HepG2 (cell line): ENCODE data around the gene IL3RA. TPM values are rescaled to one million over a fixed set of nuclear protein-coding genes. Genes with fewer than 3 reads are reported as not detected.

Experiments
- AHR ChIP-seq: IDR thresholded peaks from 2 replicates; pipeline ENCODE4 v1.6.1; 2018; ENCODE audit warnings: missing genetic modification reagents, missing compliant biosample characterization
- CHD4 ChIP-seq: fragments of 200-600 bp; sonication (generic); IDR thresholded peaks from 2 replicates; pipeline ENCODE4 v1.7.0; 2017; ENCODE audit warnings: mild to moderate bottlenecking, low read length, borderline replicate concordance
- DNMT1 ChIP-seq: sonication (generic); formaldehyde crosslinking; IDR thresholded peaks from 2 replicates; pipeline ENCODE4 v1.5.1; 2020; ENCODE audit warnings: mild to moderate bottlenecking, missing genetic modification reagents
- JUN ChIP-seq: sonication (generic); formaldehyde crosslinking; IDR thresholded peaks from 2 replicates; pipeline ENCODE4 v1.4.0; 2020; ENCODE audit warnings: mild to moderate bottlenecking, missing genetic modification reagents
- JUNB ChIP-seq: sonication (generic); formaldehyde crosslinking; IDR thresholded peaks from 2 replicates; pipeline ENCODE4 v1.8.0; 2022; ENCODE audit warnings: missing genetic modification reagents, mild to moderate bottlenecking, borderline replicate concordance
- MTA3 ChIP-seq: sonication (generic); formaldehyde crosslinking; IDR thresholded peaks from 2 replicates; pipeline ENCODE4 v1.4.0; 2020; ENCODE audit warnings: missing genetic modification reagents
- RFX5 ChIP-seq: IDR thresholded peaks from 2 replicates; pipeline ENCODE4 v1.6.1; 2011; ENCODE audit warnings: low read depth, low read length, improper control_type of control experiment
- SMYD3 ChIP-seq: sonication (generic); formaldehyde crosslinking; IDR thresholded peaks from 2 replicates; pipeline ENCODE4 v1.8.1; 2023; ENCODE audit warnings: mild to moderate bottlenecking, missing genetic modification reagents
- ZBTB42 ChIP-seq: sonication (generic); formaldehyde crosslinking; IDR thresholded peaks from 2 replicates; pipeline ENCODE4 v1.5.0; 2020; ENCODE audit warnings: mild to moderate bottlenecking, missing genetic modification reagents
- ZKSCAN5 ChIP-seq: sonication (generic); formaldehyde crosslinking; IDR thresholded peaks from 2 replicates; pipeline ENCODE4 v1.5.1; 2020; ENCODE audit warnings: mild to moderate bottlenecking, missing genetic modification reagents
- ZMAT3 ChIP-seq: sonication (generic); formaldehyde crosslinking; conservative IDR thresholded peaks from 2 replicates; pipeline ENCODE4 v1.7.0; 2021; ENCODE audit warnings: missing genetic modification reagents
- ZNF12 ChIP-seq: sonication (generic); formaldehyde crosslinking; IDR thresholded peaks from 2 replicates; pipeline ENCODE4 v1.5.0; 2020; ENCODE audit warnings: missing genetic modification reagents
- ZNF224 ChIP-seq: sonication (generic); formaldehyde crosslinking; IDR thresholded peaks from 2 replicates; pipeline ENCODE4 v1.5.0; 2020; ENCODE audit warnings: mild to moderate bottlenecking, missing genetic modification reagents
- ZNF354B ChIP-seq: sonication (generic); formaldehyde crosslinking; IDR thresholded peaks from 2 replicates; pipeline ENCODE4 v1.8.0; 2022; ENCODE audit warnings: mild to moderate bottlenecking, missing genetic modification reagents
- ZNF605 ChIP-seq: sonication (generic); formaldehyde crosslinking; IDR thresholded peaks from 2 replicates; pipeline ENCODE4 v1.8.0; 2022; ENCODE audit warnings: mild to moderate bottlenecking, missing genetic modification reagents
- polyA plus RNA-seq, 8 experiments: library from polyadenylated mRNA; depleted of rRNA in 3 of 8; stranded (reverse) in 7 of 8; unstranded in 1 of 8; fragments of >200 nt; fragmentation: Illumina TruSeq in 4 of 8; extraction: Trizol in 4 of 8; gene quantifications; 2 replicates each; pipeline versions ENCODE4 v1.2.1 to v1.2.3, GENCODE V29; 2011 to 2016; ENCODE audit warnings: low read depth in 4 of 8, missing spikeins in 1 of 8, mixed read lengths in 1 of 8; ENCODE audit not compliant: insufficient read depth in 1 of 8
- total RNA-seq, 5 experiments: library from RNA; depleted of rRNA; stranded (reverse); fragments of >200 nt; fragmentation: Illumina TruSeq; extraction: Trizol; gene quantifications; 2 replicates each; pipeline ENCODE4 v1.2.3, GENCODE V29; 2016; ENCODE audit warnings: low read depth in 1 of 5
- TF ChIP-seq, protein P1 (sequence below): sonication (generic); formaldehyde crosslinking; IDR thresholded peaks from 2 replicates; pipeline ENCODE4 v1.4.0; 2020; ENCODE audit warnings: missing genetic modification reagents
- TF ChIP-seq, protein P2 (sequence below): sonication (generic); formaldehyde crosslinking; IDR thresholded peaks from 2 replicates; pipeline ENCODE4 v1.5.1; 2020; ENCODE audit warnings: missing genetic modification reagents, mild to moderate bottlenecking, borderline replicate concordance
- TF ChIP-seq, protein P3 (sequence below): sonication (generic); formaldehyde crosslinking; IDR thresholded peaks from 2 replicates; pipeline ENCODE4 v1.4.0; 2020; ENCODE audit warnings: missing genetic modification reagents, borderline replicate concordance
- TF ChIP-seq, protein P4 (sequence below): sonication (generic); formaldehyde crosslinking; IDR thresholded peaks from 2 replicates; pipeline ENCODE4 v1.5.0; 2020; ENCODE audit warnings: mild to moderate bottlenecking, missing genetic modification reagents
- TF ChIP-seq, protein P5 (sequence below): sonication (generic); formaldehyde crosslinking; IDR thresholded peaks from 2 replicates; pipeline ENCODE4 v1.8.0; 2022; ENCODE audit warnings: missing genetic modification reagents, mild to moderate bottlenecking, borderline replicate concordance
- TF ChIP-seq, protein P6 (sequence below): sonication (generic); formaldehyde crosslinking; IDR thresholded peaks from 2 replicates; pipeline ENCODE4 v1.4.0; 2020; ENCODE audit warnings: missing genetic modification reagents

Gene IL3RA
- total and polyA plus RNA-seq, 2 of the 13 experiments (the other 11 are each of a cell fraction or from before 2014, with no cell fraction given) = not detected

DNA sequence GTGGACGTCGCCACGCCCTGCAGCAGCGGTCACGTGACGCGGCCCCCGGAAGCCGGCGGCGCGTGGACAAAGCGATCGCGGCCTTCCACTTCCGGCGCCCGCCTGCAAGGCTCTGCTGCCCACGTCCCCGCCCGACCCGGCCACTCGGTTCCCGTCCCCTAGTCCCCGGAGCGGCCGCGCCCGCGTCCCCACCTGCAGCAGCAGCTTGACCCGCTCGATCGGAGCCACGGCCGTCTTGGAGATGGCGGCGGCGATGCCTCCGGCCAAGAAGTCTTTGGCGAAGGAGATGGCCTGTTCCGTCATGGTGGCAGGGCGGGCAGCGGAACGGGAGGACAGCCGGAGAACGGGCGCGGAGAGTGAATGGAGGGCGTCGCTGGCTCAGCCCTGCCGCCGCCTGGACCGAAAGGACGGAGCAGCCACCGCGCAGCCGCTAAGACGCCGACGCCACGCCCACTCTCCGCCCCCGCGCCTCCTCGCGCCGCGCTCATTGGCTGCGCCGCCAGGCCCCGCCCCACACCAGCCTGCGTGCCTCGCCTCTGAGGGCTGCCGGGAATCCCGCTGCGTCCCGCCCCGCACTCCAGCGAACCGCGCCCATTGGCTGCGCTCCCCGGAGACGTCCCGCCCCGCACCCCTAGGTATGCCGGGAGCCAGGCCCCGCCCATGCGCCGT is 55.3 kb downstream of the IL3RA start, which contains the start of gene SLC25A6 (continued):
- no peak for TF ChIP-seq ZNF12 (CRISPR knock-in tag)
- TF ChIP-seq MTA3 (CRISPR knock-in tag) = no peak
- TF ChIP-seq RFX5 = peak; percentile 42; the same call in 1 of the 2 replicates
- peak; percentile 70 for TF ChIP-seq ZMAT3 (CRISPR knock-in tag)
- TF ChIP-seq AHR = peak; percentile 64; the same call in 1 of the 2 replicates
- TF ChIP-seq, protein P1, sequence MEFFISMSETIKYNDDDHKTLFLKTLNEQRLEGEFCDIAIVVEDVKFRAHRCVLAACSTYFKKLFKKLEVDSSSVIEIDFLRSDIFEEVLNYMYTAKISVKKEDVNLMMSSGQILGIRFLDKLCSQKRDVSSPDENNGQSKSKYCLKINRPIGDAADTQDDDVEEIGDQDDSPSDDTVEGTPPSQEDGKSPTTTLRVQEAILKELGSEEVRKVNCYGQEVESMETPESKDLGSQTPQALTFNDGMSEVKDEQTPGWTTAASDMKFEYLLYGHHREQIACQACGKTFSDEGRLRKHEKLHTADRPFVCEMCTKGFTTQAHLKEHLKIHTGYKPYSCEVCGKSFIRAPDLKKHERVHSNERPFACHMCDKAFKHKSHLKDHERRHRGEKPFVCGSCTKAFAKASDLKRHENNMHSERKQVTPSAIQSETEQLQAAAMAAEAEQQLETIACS (CRISPR knock-in tag) = peak; percentile 42; the same call in 1 of the 2 replicates
- TF ChIP-seq, protein P2, sequence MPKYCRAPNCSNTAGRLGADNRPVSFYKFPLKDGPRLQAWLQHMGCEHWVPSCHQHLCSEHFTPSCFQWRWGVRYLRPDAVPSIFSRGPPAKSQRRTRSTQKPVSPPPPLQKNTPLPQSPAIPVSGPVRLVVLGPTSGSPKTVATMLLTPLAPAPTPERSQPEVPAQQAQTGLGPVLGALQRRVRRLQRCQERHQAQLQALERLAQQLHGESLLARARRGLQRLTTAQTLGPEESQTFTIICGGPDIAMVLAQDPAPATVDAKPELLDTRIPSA = no peak
- peak; percentile 81; the same call in 1 of the 2 replicates for TF ChIP-seq ZBTB42
- TF ChIP-seq, protein P3, sequence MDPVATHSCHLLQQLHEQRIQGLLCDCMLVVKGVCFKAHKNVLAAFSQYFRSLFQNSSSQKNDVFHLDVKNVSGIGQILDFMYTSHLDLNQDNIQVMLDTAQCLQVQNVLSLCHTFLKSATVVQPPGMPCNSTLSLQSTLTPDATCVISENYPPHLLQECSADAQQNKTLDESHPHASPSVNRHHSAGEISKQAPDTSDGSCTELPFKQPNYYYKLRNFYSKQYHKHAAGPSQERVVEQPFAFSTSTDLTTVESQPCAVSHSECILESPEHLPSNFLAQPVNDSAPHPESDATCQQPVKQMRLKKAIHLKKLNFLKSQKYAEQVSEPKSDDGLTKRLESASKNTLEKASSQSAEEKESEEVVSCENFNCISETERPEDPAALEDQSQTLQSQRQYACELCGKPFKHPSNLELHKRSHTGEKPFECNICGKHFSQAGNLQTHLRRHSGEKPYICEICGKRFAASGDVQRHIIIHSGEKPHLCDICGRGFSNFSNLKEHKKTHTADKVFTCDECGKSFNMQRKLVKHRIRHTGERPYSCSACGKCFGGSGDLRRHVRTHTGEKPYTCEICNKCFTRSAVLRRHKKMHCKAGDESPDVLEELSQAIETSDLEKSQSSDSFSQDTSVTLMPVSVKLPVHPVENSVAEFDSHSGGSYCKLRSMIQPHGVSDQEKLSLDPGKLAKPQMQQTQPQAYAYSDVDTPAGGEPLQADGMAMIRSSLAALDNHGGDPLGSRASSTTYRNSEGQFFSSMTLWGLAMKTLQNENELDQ (CRISPR knock-in tag) = peak; percentile 34; the same call in 1 of the 2 replicates
- TF ChIP-seq ZNF354B (CRISPR knock-in tag) = no peak
- no peak for TF ChIP-seq JUNB
- TF ChIP-seq ZNF224 = peak; percentile 86; the same call in 1 of the 2 replicates
- TF ChIP-seq CHD4 = no peak
- no peak for TF ChIP-seq SMYD3 (CRISPR knock-in tag)
- TF ChIP-seq ZKSCAN5 (CRISPR knock-in tag) = 0 out of 2 replicates have a peak, but pooled peaks have one; percentile 27
- TF ChIP-seq DNMT1 (CRISPR knock-in tag) = peak; percentile 90; the same call in 1 of the 2 replicates
- peak; percentile 13; the same call in 1 of the 2 replicates for TF ChIP-seq ZNF605 (CRISPR knock-in tag)
- no peak for TF ChIP-seq JUN (CRISPR knock-in tag)
- TF ChIP-seq, protein P4, sequence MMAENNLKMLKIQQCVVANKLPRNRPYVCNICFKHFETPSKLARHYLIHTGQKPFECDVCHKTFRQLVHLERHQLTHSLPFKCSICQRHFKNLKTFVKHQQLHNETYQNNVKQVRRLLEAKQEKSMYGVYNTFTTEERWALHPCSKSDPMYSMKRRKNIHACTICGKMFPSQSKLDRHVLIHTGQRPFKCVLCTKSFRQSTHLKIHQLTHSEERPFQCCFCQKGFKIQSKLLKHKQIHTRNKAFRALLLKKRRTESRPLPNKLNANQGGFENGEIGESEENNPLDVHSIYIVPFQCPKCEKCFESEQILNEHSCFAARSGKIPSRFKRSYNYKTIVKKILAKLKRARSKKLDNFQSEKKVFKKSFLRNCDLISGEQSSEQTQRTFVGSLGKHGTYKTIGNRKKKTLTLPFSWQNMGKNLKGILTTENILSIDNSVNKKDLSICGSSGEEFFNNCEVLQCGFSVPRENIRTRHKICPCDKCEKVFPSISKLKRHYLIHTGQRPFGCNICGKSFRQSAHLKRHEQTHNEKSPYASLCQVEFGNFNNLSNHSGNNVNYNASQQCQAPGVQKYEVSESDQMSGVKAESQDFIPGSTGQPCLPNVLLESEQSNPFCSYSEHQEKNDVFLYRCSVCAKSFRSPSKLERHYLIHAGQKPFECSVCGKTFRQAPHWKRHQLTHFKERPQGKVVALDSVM = 0 out of 2 replicates have a peak, but pooled peaks have one; percentile 23
- TF ChIP-seq, protein P5, sequence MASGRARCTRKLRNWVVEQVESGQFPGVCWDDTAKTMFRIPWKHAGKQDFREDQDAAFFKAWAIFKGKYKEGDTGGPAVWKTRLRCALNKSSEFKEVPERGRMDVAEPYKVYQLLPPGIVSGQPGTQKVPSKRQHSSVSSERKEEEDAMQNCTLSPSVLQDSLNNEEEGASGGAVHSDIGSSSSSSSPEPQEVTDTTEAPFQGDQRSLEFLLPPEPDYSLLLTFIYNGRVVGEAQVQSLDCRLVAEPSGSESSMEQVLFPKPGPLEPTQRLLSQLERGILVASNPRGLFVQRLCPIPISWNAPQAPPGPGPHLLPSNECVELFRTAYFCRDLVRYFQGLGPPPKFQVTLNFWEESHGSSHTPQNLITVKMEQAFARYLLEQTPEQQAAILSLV = peak; percentile 87; the same call in 1 of the 2 replicates
- TF ChIP-seq, protein P6, sequence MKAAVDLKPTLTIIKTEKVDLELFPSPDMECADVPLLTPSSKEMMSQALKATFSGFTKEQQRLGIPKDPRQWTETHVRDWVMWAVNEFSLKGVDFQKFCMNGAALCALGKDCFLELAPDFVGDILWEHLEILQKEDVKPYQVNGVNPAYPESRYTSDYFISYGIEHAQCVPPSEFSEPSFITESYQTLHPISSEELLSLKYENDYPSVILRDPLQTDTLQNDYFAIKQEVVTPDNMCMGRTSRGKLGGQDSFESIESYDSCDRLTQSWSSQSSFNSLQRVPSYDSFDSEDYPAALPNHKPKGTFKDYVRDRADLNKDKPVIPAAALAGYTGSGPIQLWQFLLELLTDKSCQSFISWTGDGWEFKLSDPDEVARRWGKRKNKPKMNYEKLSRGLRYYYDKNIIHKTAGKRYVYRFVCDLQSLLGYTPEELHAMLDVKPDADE (CRISPR knock-in tag) = no peak; the same call in 1 of the 2 replicates
